Panc1 (cell line): ENCODE data around the gene RNF8. TPM values are rescaled to one million over a fixed set of nuclear protein-coding genes. Genes with fewer than 3 reads are reported as not detected.

ENCODE experiments used
- ATAC-seq: fragments of 200-7000 bp; cut with Tn5 transposase; 2 replicates; pipeline ENCODE4 v1.9.1; 2020; ENCODE audit warnings: mild to moderate bottlenecking, moderate library complexity
- BruUV-seq: library from RNA; stranded (reverse); fragments of 400-500 nt; replicated peaks from 2 replicates; lab custom pipeline; 2021; lab: Mats Ljungman, UMichigan
- CTCF ChIA-PET: fragments of 300-600 bp; sonication (Branson Sonifier 250); formaldehyde crosslinking; loops from one replicate; lab custom pipeline; 2022; ENCODE audit warnings: antibody characterized with exemption; lab: Charles Lee
- POLR2A ChIA-PET: fragments of 300-600 bp; sonication (Branson Sonifier 250); formaldehyde crosslinking; loops from one replicate; lab custom pipeline; 2022; ENCODE audit warnings: antibody characterized with exemption; lab: Charles Lee
- DNase-seq: peaks from one replicate; pipeline ENCODE4 v3.0.0-alpha.2; 2010; ENCODE audit warnings: low read depth, low spot score
- H3K27ac ChIP-seq: 2 replicates; pipeline ENCODE4 v1.5.1; 2011; ENCODE audit warnings: mild to moderate bottlenecking, low read length, inconsistent platforms
- H3K27me3 ChIP-seq: fragments of 200-500 bp; sonication (Bioruptor generic); 2 replicates; pipeline ENCODE4 v1.6.0; 2014; ENCODE audit warnings: low read length, inconsistent platforms; ENCODE audit not compliant: control insufficient read depth, insufficient read depth
- H3K36me3 ChIP-seq: fragments of 200-500 bp; sonication (Bioruptor generic); 2 replicates; pipeline ENCODE4 v1.5.1; 2014; ENCODE audit warnings: inconsistent platforms, mild to moderate bottlenecking, low read length, moderate library complexity; ENCODE audit not compliant: control insufficient read depth, insufficient read depth
- H3K4me1 ChIP-seq: 2 replicates; pipeline ENCODE4 v1.5.1; 2011; ENCODE audit warnings: inconsistent platforms, mild to moderate bottlenecking, low read length, moderate library complexity; ENCODE audit not compliant: control insufficient read depth, insufficient read depth
- H3K4me3 ChIP-seq, 2 experiments: 2 replicates each; pipeline ENCODE4 v1.5.1; 2011 to 2012; ENCODE audit warnings: low read depth in 2 of 2, low read length in 2 of 2, mild to moderate bottlenecking in 2 of 2, inconsistent platforms in 1 of 2, moderate library complexity in 1 of 2
- H3K9me3 ChIP-seq: fragments of 200-500 bp; sonication (Bioruptor generic); 2 replicates; pipeline ENCODE4 v1.5.1; 2014; ENCODE audit warnings: low read depth, mild to moderate bottlenecking, inconsistent platforms, low read length, moderate library complexity; ENCODE audit not compliant: control insufficient read depth, insufficient read depth
- CTCF ChIP-seq: fragments of 450-650 bp; IDR thresholded peaks from 2 replicates; pipeline ENCODE4 v1.5.1; 2017; ENCODE audit warnings: mild to moderate bottlenecking
- POLR2AphosphoS5 ChIP-seq: IDR thresholded peaks from 2 replicates; pipeline ENCODE4 v1.6.1; 2012; ENCODE audit warnings: mild to moderate bottlenecking, low read depth, low read length, moderate library complexity
- SIN3A ChIP-seq: IDR thresholded peaks from 2 replicates; pipeline ENCODE4 v1.6.1; 2012; ENCODE audit warnings: low read depth, mild to moderate bottlenecking, low read length, moderate library complexity, borderline replicate concordance; ENCODE audit not compliant: insufficient read depth
- TCF7L2 ChIP-seq: IDR thresholded peaks from 2 replicates; pipeline ENCODE4 v1.6.1; 2011; ENCODE audit warnings: mild to moderate bottlenecking, low read depth, low read length, inconsistent platforms
- in situ Hi-C: cut with HindIII; loops from 2 replicates; pipeline ENCODE4 v1.10.0; 2016; ENCODE audit warnings: low sequenced_read_pairs, low pct_unique_long_range_greater_than_20kb
- intact Hi-C: fragments of 100-400 bp; cut with micrococcal nuclease; formaldehyde crosslinking; loops from one replicate; pipeline ENCODE4 v1.10.0; 2022; ENCODE audit not compliant: unreplicated experiment
- total RNA-seq: library from RNA; stranded (reverse); gene quantifications from one replicate; pipeline ENCODE4 v1.2.1, GENCODE V29; 2021; ENCODE audit not compliant: unreplicated experiment
- TF ChIP-seq, protein P1 (sequence below), 2 experiments: IDR thresholded peaks; 2 replicates each; pipeline ENCODE4 v1.6.1; 2011 to 2012; ENCODE audit warnings: low read depth in 2 of 2, control low read depth in 1 of 2, low read length in 1 of 2, mild to moderate bottlenecking in 1 of 2, moderate library complexity in 1 of 2; ENCODE audit not compliant: insufficient read depth in 1 of 2

Gene RNF8
- total RNA-seq, 1 experiment from 2014 or later = 21.1 TPM

DNA sequence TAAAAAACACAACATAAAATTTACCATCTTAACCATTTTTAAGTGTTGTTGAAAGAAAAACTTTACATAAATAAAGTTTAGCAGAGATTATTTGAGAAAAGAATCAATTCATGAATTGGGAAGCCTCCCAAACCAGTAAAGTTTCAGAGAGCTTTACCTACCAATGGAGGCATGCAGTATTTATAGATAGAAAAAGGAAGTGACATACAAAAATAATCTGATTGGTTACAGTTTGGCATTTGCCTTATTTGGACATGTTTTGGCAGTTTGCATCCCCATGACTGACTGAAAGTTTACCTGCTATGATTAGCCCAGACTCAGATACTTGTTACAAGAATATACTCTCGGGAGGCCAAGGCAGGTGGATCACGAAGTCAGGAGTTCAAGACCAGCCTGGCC, 75.6 kb downstream of the RNF8 start:
- no peaks in the 10 kb centered on the region; the same call in 1 of the 2 replicates for H3K36me3 ChIP-seq
- ATAC-seq = no peak
- no peaks in the 10 kb centered on the region for H3K9me3 ChIP-seq
- H3K4me3 ChIP-seq = no peak overlapping the region
- H3K27ac ChIP-seq = no peak overlapping the region
- no peak for DNase-seq
- no peaks in the 10 kb centered on the region; the same call in 1 of the 2 replicates for H3K27me3 ChIP-seq
- peaks cover 9% of the 10 kb centered on the region for H3K4me1 ChIP-seq
- POLR2A ChIA-PET = interaction anchor here (0.5 kb wide), 1 partner anchor 104 kb away, joined by 3 read pairs; no protein-coding TSS in a partner anchor
- intact Hi-C loops (no loop called here), in situ Hi-C loops (no loop called here)
- TF ChIP-seq TCF7L2 (no peak), POLR2AphosphoS5 (no peak), CTCF (no peak), SIN3A (no peak)
- TF ChIP-seq, protein P1, sequence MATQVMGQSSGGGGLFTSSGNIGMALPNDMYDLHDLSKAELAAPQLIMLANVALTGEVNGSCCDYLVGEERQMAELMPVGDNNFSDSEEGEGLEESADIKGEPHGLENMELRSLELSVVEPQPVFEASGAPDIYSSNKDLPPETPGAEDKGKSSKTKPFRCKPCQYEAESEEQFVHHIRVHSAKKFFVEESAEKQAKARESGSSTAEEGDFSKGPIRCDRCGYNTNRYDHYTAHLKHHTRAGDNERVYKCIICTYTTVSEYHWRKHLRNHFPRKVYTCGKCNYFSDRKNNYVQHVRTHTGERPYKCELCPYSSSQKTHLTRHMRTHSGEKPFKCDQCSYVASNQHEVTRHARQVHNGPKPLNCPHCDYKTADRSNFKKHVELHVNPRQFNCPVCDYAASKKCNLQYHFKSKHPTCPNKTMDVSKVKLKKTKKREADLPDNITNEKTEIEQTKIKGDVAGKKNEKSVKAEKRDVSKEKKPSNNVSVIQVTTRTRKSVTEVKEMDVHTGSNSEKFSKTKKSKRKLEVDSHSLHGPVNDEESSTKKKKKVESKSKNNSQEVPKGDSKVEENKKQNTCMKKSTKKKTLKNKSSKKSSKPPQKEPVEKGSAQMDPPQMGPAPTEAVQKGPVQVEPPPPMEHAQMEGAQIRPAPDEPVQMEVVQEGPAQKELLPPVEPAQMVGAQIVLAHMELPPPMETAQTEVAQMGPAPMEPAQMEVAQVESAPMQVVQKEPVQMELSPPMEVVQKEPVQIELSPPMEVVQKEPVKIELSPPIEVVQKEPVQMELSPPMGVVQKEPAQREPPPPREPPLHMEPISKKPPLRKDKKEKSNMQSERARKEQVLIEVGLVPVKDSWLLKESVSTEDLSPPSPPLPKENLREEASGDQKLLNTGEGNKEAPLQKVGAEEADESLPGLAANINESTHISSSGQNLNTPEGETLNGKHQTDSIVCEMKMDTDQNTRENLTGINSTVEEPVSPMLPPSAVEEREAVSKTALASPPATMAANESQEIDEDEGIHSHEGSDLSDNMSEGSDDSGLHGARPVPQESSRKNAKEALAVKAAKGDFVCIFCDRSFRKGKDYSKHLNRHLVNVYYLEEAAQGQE (IDR thresholded peaks at IDR 0.05; ENCODE audit: insufficient read depth in 1 of 2, low read depth in 2 of 2, low read length in 1 of 2) = no peak
- CTCF ChIA-PET = no interaction called here
- no TSS peak for BruUV-seq

DNA sequence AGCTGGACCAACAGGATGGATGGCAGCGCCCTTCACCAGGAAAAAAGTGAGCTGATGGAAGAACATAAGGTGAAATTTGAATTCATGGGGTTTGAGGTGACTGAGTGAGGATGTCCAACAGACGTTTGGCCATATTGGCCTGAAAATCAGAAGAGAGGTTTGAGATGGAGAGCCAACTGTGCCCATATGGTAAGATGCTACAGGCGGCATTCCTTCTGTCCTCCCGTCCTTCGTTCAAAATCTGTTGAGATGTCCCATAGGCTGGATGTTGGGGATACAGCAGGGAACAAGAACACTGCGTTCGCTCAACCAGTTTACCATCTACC, 78.8 kb downstream of the RNF8 start:
- POLR2A ChIA-PET = interaction anchor here (0.6 kb wide), 1 partner anchor 22 kb away, joined by 3 read pairs; no protein-coding TSS in a partner anchor

More for the DNA sequence above, 78.8 kb downstream of the RNF8 start:
- Histone ChIP-seq H3K4me3 (peak overlapping the region; percentile 90 to 97), H3K27me3 (no peaks in the 10 kb centered on the region; the same call in 1 of the 2 replicates), H3K27ac (peak overlapping the region; percentile 96), H3K36me3 (peaks cover 6% of the 10 kb centered on the region), H3K4me1 (peaks cover 10% of the 10 kb centered on the region), H3K9me3 (no peaks in the 10 kb centered on the region)
- CTCF ChIA-PET = no interaction called here
- in situ Hi-C loops (no loop called here), intact Hi-C loops (no loop called here)
- peak; percentile 48 for ATAC-seq
- no TSS peak for BruUV-seq
- no peak for TF ChIP-seq CTCF
- no peak for TF ChIP-seq SIN3A
- TF ChIP-seq POLR2AphosphoS5 = no peak
- TF ChIP-seq, protein P1 (IDR thresholded peaks at IDR 0.05; ENCODE audit: insufficient read depth in 1 of 2, low read depth in 2 of 2, low read length in 1 of 2) = no peak
- TF ChIP-seq TCF7L2 = no peak
- no peak for DNase-seq
